AG10803 (cell line): ENCODE results near the gene IGSF9B.
A peak's percentile ranks its signal among the peaks of the same experiment; 100 is the strongest.

Experiments
- DNase-seq: peaks from one replicate; pipeline ENCODE4 v3.0.0; 2010; ENCODE audit warnings: low read depth
- H3K4me3 ChIP-seq: 2 replicates; pipeline ENCODE4 v1.5.1; 2011; ENCODE audit warnings: mild to moderate bottlenecking, low read length, control low read depth
- TF ChIP-seq, protein P1 (sequence below): conservative IDR thresholded peaks from 2 replicates; pipeline ENCODE4 v1.5.1; 2011; ENCODE audit warnings: mild to moderate bottlenecking, low read length, control low read depth, inconsistent platforms

IGSF9B gene

DNA sequence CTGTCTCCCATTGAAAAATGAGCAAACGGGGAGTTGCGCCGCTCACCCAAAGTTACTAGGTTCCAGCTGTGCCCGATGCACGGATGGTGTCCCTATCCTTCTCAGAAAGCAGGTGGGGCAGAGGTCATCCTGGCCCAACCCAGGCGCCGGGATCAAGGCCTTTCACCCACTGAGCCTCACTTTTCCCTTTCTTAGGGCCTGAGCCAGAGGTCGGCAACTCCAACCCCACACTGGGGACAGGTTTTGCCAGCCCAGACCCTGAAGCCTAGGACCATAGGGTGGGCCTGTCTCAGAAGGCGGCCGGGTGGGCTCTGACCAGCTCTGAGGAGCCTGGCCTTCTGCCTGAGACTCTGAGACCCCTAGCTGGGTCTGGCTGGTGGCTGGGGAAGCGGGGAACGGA lies 6.3 kb downstream of the IGSF9B start:
- DNase-seq, result no peak
- TF ChIP-seq, protein P1, sequence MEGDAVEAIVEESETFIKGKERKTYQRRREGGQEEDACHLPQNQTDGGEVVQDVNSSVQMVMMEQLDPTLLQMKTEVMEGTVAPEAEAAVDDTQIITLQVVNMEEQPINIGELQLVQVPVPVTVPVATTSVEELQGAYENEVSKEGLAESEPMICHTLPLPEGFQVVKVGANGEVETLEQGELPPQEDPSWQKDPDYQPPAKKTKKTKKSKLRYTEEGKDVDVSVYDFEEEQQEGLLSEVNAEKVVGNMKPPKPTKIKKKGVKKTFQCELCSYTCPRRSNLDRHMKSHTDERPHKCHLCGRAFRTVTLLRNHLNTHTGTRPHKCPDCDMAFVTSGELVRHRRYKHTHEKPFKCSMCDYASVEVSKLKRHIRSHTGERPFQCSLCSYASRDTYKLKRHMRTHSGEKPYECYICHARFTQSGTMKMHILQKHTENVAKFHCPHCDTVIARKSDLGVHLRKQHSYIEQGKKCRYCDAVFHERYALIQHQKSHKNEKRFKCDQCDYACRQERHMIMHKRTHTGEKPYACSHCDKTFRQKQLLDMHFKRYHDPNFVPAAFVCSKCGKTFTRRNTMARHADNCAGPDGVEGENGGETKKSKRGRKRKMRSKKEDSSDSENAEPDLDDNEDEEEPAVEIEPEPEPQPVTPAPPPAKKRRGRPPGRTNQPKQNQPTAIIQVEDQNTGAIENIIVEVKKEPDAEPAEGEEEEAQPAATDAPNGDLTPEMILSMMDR, result no peak
- H3K4me3 ChIP-seq, result no peak overlapping the region

DNA sequence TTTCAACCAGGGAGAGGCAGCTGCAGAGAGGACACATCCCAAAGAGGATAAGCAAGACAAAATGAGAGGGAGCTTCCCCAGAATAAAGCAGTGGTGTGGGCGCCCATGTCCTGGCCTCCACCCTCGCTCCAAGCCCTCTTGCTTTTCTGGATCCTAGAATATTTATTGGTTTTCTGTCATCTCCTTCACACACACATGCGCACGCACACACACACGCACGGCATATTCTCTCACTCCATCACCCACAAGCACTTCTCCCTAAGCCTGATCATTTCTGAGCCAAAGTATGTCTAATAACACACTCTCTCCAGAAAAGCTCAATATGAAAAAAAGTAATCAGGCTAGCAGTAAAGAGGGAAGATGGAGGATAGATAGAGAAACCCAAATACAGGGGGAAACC lies 7.6 kb downstream of the IGSF9B start:
- no peak overlapping the region for H3K4me3 ChIP-seq
- TF ChIP-seq, protein P1, result no peak
- no peak for DNase-seq

DNA sequence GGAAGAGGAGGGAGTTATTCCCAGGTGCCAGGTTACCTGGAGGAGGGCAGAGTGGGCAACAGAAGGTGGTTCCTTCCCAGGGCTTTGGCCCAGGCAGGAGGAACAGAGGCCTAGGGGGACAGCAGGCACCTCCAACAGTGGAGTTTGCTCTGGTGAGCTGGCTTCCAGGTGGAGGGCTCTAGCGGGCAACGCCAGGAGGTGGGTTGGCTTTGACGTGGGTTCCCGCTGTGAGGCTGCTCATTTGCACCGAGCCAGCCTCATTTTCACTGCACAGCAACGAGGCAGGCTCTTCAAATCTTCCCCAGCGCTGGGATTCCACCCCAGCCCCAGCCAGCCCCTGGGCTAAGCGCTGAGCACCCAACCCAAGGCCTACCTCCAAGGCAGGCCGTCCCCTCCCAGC lies 8.1 kb downstream of the IGSF9B start:
- TF ChIP-seq, protein P1, result no peak
- no peak overlapping the region for H3K4me3 ChIP-seq
- no peak for DNase-seq

GRCh38 chr11:133947321-133947756 lies 9.4 kb downstream of the IGSF9B start:
- no peak overlapping the region for H3K4me3 ChIP-seq
- TF ChIP-seq, protein P1, result peak; percentile 42
- peak; percentile 32 for DNase-seq

DNA sequence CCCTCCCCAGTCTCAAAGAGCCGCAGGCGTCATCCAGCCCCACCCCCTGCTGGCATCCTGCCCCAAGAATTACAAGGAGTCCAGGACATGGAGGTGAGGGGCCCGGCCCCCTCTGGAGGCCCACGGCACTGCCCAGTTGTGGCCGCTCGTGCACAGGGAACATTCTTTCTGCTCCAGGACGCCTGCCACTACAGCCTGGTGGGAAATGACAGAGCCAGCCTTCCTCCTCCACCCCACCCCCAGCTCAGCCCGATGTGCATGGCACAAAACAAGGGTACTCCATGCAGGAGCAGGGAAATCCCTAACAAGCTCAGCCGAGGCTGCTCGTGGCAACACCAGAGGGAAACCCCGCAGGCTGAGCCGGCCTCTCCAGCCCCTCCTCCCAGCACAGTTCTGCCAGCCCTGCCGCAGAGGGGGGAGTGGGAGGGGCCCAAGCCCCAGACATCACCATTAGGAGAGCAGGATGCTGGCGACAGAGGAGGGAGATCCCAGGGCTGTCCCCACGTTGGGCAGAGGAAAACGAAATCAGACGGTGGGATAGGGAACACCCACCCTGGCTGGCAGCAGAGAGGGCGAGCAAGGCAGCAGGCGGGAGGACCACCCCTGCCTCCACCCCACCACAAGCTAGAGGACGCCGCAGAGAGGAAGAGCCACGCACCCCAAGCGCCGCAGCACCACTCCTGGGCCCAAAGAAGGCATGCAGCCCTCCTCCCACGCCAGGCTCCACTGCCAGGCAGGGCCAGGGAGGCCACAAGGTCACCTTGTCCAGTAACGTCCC lies 10.0 kb downstream of the IGSF9B start:
- no peak overlapping the region for H3K4me3 ChIP-seq
- TF ChIP-seq, protein P1, result no peak
- DNase-seq, result no peak

DNA sequence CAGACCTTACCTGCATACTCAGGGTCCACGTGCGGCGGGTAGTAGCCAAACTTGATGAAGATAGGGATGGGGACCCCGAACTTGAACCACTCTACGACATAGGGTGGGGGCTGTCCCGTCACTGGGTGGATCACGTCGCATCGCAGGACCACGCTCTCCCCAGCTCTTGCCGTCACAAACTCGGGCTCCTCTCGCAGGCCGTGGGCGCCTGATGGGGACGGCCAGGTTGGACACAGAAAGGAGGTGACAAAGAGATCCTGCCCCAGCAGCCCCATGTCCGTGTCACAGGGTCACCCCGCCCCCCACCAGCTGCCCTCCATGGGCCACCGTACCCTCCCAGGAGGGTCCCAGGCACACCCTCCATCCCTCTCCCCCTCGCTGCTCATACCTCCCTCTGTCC lies 10.7 kb downstream of the IGSF9B start:
- no peak for DNase-seq
- TF ChIP-seq, protein P1, result no peak
- H3K4me3 ChIP-seq, result no peak overlapping the region
